HG03565 (cell line): ENCODE data around the gene MAST3.
"Not testable (repeated sequence)": the region's sequence is repeated elsewhere in the genome, so short reads cannot be mapped to it uniquely, and the experiment has no call there.

Experiments used
- ATAC-seq: cut with Tn5 transposase; IDR thresholded peaks from one replicate; pipeline ENCODE4 v1.9.1; 2021; ENCODE audit warnings: mild to moderate bottlenecking, moderate library complexity; ENCODE audit not compliant: unreplicated experiment

Gene MAST3

GRCh38 chr19:18086590-18087138 is 10.9 kb upstream of the MAST3 start, which contains the start of gene IL12RB1:
Gene IL12RB1 (minus strand): TSS chr19:18086934. CDS start chr19:18086823, 111 bp downstream.
- no peak for ATAC-seq

GRCh38 chr19:18089096-18089541 is 8.5 kb upstream of the MAST3 start:
- not testable (repeated sequence) for ATAC-seq

DNA sequence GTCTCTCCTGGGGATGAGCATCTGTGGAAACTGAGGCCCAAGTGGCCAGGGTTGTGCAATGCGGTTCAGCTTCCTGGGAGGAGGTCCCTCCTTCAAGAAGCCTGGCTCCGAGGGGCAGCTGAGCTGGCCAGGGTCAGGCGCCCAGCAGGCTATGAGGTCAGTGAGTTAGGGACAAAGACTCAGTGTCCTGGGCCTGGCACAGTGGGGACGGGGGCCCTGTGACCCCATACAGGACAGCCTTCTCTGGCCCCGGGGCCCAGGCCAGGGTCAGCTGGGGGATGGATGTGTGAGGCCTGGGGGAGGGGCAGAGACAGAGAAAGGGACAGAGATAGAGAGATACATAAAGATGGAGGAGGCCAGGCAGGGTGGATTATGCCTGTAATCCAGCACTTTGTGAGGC is 7.9 kb upstream of the MAST3 start:
- no peak for ATAC-seq

GRCh38 chr19:18090545-18091216 is 6.9 kb upstream of the MAST3 start:
- no peak for ATAC-seq

- no peak for ATAC-seq
These were observed 6.4 kb upstream of the MAST3 start for GRCh38 chr19:18091217-18091608.

DNA sequence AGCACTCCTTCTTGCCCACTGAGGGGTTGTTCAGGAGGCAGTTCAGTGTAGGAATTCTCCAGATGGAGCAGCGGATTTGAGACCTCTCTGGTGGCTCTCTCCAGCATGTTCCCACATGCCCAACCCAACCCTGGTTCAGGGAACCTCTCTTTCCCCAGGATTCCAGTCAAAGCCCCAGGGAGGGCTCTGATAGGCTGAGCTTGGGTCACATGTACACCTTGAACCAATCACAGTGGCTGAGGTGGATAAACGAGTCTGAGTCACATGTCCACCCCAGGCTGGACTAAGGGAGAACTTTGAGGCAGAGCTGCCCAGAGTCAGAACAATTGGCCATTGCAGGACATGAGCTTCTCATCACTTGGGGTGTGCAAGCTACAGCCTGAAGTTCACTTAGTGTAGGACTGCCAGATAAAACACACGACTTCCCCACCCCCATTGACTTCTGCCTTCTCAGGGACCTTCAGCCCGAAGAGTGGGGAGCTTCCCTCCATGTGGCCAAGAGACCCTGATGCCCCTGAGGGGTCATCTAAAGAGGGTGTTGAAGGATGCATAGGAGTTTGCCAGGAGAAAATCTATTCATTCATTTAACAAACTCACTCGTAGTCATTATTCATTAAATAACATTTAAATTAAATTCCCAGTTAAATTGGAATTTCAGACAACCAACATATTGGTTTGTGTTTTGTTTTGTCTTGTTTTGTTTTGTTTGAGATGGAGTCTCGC is 4.0 kb upstream of the MAST3 start:
- no peak for ATAC-seq

GRCh38 chr19:18096258-18096657 is 1.3 kb upstream of the MAST3 start:
- ATAC-seq = no peak

- ATAC-seq = peak; percentile 7
These were observed 664 bp downstream of the MAST3 start for GRCh38 chr19:18097993-18098890.

- ATAC-seq = peak; percentile 38
These were observed 1.5 kb downstream of the MAST3 start for GRCh38 chr19:18098891-18099622.

DNA sequence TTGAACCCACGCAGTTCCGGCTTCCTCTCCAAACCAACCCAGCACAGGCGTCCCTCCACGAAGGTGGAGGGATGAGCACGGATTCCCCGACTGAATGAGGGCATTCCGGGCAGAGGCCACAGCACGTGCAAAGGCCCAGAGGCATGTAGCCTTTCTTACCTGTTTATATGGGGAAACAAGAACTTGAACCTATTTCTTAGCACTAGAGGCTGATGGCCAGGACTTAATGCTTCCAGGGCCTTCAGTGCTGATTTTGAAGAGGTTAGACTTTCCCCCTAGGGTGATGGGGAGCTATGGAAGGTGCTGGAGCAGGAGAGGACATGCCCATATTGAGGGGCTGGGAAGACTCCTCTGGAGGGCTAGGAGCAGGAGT is 2.0 kb downstream of the MAST3 start:
- ATAC-seq = no peak

DNA sequence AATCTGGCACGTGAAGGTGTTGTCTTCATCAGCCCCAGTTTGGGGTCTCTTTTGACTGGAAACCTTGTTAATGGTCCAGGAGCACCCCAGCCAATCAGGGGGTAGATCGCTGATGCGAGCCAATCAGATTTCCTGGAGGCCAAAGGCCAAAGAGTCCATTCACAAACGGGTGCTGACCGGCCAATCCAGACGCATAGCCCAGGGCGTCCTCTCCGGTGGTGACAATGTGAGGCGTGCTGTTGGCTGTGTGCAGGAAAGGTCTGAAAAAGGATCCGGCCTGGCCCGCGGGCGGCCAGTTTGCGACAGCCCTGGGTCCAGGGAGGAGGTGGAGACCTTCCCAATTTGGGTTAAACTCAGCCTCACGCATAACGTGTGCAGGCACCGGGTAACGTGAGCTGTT is 3.1 kb downstream of the MAST3 start:
- no peak for ATAC-seq

- ATAC-seq = no peak
These were observed 3.7 kb downstream of the MAST3 start for GRCh38 chr19:18101268-18101667.

DNA sequence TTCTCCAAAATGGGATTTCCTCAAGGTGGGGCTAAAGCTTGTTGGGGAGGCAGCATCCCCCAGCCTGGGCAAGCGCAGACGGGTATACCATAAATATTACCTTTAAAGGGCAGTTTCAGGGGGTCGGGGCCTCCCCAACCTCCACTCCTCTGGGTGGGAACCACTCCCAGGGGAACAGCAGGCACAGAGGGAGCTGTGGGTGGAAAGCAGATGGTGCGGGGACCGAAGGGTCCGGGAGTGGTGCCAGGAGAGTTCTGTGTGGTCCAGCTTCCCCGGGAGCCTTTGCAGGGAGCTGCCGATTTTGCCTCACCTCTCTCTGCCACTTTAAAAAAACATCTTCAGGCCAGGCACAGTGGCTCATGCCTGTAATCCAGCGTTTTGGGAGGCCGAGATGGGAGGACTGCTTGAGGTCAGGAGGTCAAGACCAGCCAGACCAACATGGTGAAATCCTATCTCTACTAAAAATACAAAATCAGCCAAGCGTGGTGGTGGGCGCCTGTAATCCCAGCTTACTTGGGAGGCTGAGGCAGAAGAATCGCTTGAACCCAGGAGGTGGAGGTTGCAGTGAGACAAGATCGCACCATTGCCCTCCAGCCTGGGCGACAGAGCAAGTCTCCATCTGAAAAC is 5.5 kb downstream of the MAST3 start:
- ATAC-seq = no peak

DNA sequence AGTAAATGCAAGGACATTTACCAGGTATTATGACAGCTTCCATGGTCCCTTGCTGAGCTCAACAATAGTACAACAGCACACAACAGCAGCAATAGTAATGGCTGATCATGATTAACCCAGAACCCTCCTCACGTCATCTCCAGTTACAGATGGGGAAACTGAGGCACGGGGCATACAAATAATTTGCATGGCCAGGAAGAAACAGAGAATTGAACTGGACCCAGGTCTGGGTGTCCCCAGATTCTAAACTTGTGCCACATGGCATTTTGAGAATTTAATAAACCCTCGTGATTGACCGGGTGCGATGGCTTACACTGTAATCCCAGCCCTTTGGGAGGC is 7.2 kb downstream of the MAST3 start:
- no peak for ATAC-seq

DNA sequence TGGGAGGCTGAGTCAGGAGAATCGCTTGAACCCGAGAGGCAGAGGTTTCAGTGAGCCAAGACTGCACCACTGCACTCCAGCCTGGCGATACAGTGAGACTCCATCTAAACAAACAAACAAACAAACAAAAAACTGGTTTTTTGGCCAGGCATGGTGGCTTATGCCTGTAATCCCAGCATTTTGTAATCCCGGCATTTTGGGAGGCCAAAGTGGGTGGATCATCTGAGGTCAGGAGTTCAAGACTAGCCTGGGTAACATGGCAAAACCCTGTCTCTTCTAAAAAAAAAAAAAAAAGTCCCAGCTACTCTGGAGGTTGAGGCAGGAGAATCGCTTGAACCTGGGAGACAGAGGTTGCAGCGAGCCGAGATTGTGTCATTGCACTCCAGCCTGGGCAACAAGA is 7.7 kb downstream of the MAST3 start:
- not testable (repeated sequence) for ATAC-seq

GRCh38 chr19:18107235-18107634 is 9.7 kb downstream of the MAST3 start:
- ATAC-seq = no peak

DNA sequence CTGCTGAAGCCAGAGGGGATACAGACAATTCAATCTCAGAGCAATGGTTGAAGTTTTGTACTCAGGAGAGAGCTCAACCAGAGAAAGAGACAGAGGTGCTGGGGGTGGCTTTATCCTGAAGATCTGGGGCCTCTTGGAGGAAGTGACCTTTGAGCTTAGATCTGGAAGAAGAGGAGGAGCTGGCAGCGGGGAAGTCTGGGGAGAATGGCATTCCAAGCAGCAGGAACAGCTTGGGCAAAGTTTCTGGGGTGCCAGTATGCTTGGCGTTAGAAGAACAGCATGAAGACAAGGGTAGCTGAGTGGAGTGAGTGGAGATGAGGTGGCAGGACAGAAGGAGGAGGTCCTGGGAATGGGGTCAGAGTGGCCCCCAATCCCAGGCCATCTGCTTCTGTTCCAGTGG is 11.3 kb downstream of the MAST3 start:
- ATAC-seq = no peak

DNA sequence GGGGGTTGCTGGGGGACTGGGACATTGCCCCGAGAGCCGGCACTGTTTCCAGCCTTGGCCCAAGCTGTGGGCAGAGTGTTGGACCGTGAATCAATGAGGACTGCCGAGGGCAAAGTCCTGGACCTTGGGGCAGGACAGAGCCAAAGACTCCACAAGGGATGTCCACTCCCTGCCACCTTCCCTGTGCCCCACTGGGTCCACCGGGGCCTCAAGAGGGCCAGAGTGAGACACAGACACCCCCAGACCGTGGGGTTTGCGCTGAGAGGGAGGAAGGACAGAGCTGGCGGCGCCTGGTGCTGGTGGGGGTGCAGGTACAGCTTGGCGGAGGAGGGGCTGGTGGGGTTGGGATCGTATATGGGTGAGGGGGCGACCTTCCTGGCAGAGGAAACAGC is 11.8 kb downstream of the MAST3 start:
- no peak for ATAC-seq

- no peak for ATAC-seq
These were observed 12.4 kb downstream of the MAST3 start for GRCh38 chr19:18109733-18110608.
